Calu3 (cell line): ENCODE results near the gene HNRNPCL2. TPM values are rescaled to one million over a fixed set of nuclear protein-coding genes. Genes with fewer than 3 reads are reported as not detected.
"Not testable (repeated sequence)": the region's sequence is repeated elsewhere in the genome, so short reads cannot be mapped to it uniquely, and the experiment has no call there.

Experiments
- Bru-seq: library from RNA; stranded (reverse); fragments of 400-500 nt; gene quantifications from one replicate; lab custom pipeline; 2021; lab: Mats Ljungman, UMichigan
- BruChase-seq, 2 experiments: library from RNA; stranded (reverse); fragments of 400-500 nt; gene quantifications; one replicate each; lab custom pipeline; 2021; lab: Mats Ljungman, UMichigan
- BruUV-seq: library from RNA; stranded (reverse); fragments of 400-500 nt; replicated peaks from 2 replicates; lab custom pipeline; 2021; lab: Mats Ljungman, UMichigan
- CTCF ChIA-PET: fragments of 300-600 bp; sonication (Branson Sonifier 250); formaldehyde crosslinking; loops from one replicate; lab custom pipeline; 2022; ENCODE audit warnings: antibody characterized with exemption; lab: Charles Lee
- DNase-seq: peaks from one replicate; pipeline ENCODE4 v3.0.0; 2022
- H3K27ac Mint-ChIP-seq: one replicate; pipeline ENCODE4 v1.8.0; 2022; ENCODE audit warnings: mixed read lengths; ENCODE audit not compliant: unreplicated experiment
- H3K27me3 Mint-ChIP-seq: one replicate; pipeline ENCODE4 v1.8.0; 2022; ENCODE audit warnings: mixed read lengths; ENCODE audit not compliant: unreplicated experiment
- H3K36me3 Mint-ChIP-seq: one replicate; pipeline ENCODE4 v1.8.0; 2022; ENCODE audit warnings: mild to moderate bottlenecking, moderate library complexity, mixed read lengths; ENCODE audit not compliant: insufficient read depth, unreplicated experiment
- H3K4me1 Mint-ChIP-seq: one replicate; pipeline ENCODE4 v1.8.0; 2022; ENCODE audit warnings: mild to moderate bottlenecking, low read depth, mixed read lengths; ENCODE audit not compliant: unreplicated experiment
- H3K4me3 Mint-ChIP-seq: one replicate; pipeline ENCODE4 v1.8.0; 2022; ENCODE audit warnings: mild to moderate bottlenecking, low read depth, moderate library complexity, mixed read lengths; ENCODE audit not compliant: unreplicated experiment
- H3K9me3 Mint-ChIP-seq: one replicate; pipeline ENCODE4 v1.8.0; 2022; ENCODE audit warnings: low read depth, mixed read lengths; ENCODE audit not compliant: unreplicated experiment
- intact Hi-C: fragments of 100-400 bp; cut with micrococcal nuclease; formaldehyde crosslinking; loops from one replicate; pipeline ENCODE4 v1.10.0; 2022; ENCODE audit not compliant: unreplicated experiment
- long read RNA-seq: library from polyadenylated mRNA; stranded (forward); transcript quantifications from one replicate; pipeline ENCODE4 v2.0.0, GENCODE V29; 2022
- total RNA-seq: library from RNA; stranded (reverse); gene quantifications from 2 replicates; pipeline ENCODE4 v1.2.3, GENCODE V29; 2022

Gene HNRNPCL2
- total RNA-seq (not detected in 2 replicates), Bru-seq, nascent RNA (not detected), BruChase-seq, experiment 1, labeled RNA remaining after a 6-hour chase (percentile 19 among the genes with signal in this experiment), BruChase-seq, experiment 2, labeled RNA remaining after a 2-hour chase (not detected)
- long read RNA-seq = 0 reads

DNA sequence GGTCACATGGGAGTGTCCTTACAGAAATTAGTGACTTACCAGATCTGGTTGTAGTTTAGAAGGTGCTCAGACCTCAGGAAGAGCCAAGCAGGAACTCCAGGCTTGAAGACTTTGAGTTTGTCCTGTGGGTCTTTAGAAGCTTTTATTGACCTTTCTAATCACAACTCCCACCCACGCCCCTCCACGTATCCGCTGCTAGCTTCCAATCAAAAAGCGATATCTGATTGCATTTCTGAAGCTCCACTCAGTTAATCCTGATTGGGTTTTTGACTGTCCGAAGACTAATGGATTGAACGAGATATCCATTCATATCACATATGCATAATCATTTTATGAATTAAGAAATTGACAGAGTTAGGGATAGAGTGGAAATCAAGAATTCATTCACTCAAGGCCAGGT is at the start of gene HNRNPCL2:
Gene HNRNPCL2 (minus strand): TSS at position 101 of the 400 bp plus-strand sequence. CDS start 454 bp downstream, outside the sequence.
- DNase-seq, H3K27ac Mint-ChIP-seq, H3K9me3 Mint-ChIP-seq, H3K27me3 Mint-ChIP-seq, H3K4me3 Mint-ChIP-seq, CTCF ChIA-PET, intact Hi-C loops, H3K4me1 Mint-ChIP-seq, BruUV-seq, H3K36me3 Mint-ChIP-seq: not testable (repeated sequence)

DNA sequence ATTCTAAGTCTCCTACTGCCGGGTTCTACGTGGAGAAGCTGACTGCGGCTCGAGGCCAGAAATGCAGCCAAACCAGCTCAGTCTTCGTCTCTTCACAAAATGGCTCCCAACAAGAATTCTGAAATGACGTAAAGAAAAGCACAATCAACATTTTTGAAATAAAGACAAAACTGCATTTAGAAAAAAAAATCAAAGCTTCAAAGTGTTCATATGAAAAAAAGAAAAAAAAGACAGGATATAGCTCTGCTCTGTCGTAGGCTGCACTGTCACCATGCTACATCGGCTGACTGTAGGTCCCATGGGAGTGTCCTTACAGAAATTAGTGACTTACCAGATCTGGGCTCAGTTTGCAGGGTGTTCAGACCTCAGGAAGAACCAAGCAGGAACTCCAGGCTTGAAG is 48.9 kb upstream of the HNRNPCL2 start, which contains the start of gene HNRNPCL4:
Gene HNRNPCL4 (minus strand): TSS at position 101 of the 400 bp plus-strand sequence. CDS start 164 bp downstream, outside the sequence.
- H3K4me3 Mint-ChIP-seq, H3K4me1 Mint-ChIP-seq, BruUV-seq, CTCF ChIA-PET, intact Hi-C loops, DNase-seq, H3K9me3 Mint-ChIP-seq, H3K27me3 Mint-ChIP-seq, H3K27ac Mint-ChIP-seq, H3K36me3 Mint-ChIP-seq: not testable (repeated sequence)

GRCh38 chr1:13155909-13156308 is 39.3 kb upstream of the HNRNPCL2 start, which contains the start of gene PRAMEF26:
PRAMEF26 (minus strand) TSS chr1:13156009; CDS start chr1:13153095, 2,914 bp downstream.
- H3K27ac Mint-ChIP-seq, BruUV-seq: not testable (repeated sequence)

GRCh38 chr1:13070474-13070873 is 46.2 kb downstream of the HNRNPCL2 start, which contains the start of gene PRAMEF25:
PRAMEF25 (plus strand) TSS chr1:13070774; CDS start chr1:13073694, 2,920 bp downstream.
- DNase-seq, H3K27ac Mint-ChIP-seq, intact Hi-C loops, H3K27me3 Mint-ChIP-seq, H3K4me3 Mint-ChIP-seq, CTCF ChIA-PET, BruUV-seq, H3K9me3 Mint-ChIP-seq, H3K4me1 Mint-ChIP-seq, H3K36me3 Mint-ChIP-seq: not testable (repeated sequence)

More at GRCh38 chr1:13155909-13156308, 39.3 kb upstream of the HNRNPCL2 start, which contains the start of gene PRAMEF26:
- DNase-seq, H3K4me3 Mint-ChIP-seq, intact Hi-C loops, CTCF ChIA-PET, H3K27me3 Mint-ChIP-seq, H3K9me3 Mint-ChIP-seq, H3K4me1 Mint-ChIP-seq, H3K36me3 Mint-ChIP-seq: not testable (repeated sequence)

Other genes with a start within 250 kb of the HNRNPCL2 start
- not detected in 2 replicates for gene PRAMEF4, start 230.7 kb downstream of the HNRNPCL2 start, total RNA-seq
- gene PRAMEF10, start 218.6 kb downstream of the HNRNPCL2 start, total RNA-seq = not detected in 2 replicates
- gene PRAMEF7, start 200.2 kb downstream of the HNRNPCL2 start, total RNA-seq = not detected in 2 replicates
- not detected in 2 replicates for gene PRAMEF6, start 169.3 kb downstream of the HNRNPCL2 start, total RNA-seq
- not detected in 2 replicates for gene PRAMEF27, start 60.3 kb downstream of the HNRNPCL2 start, total RNA-seq
- gene HNRNPCL3, start 56.1 kb downstream of the HNRNPCL2 start, total RNA-seq = not detected in 2 replicates
- gene PRAMEF25, start 46.1 kb downstream of the HNRNPCL2 start, total RNA-seq = not detected in 2 replicates
- not detected in 2 replicates for gene PRAMEF26, start 39.2 kb upstream of the HNRNPCL2 start, total RNA-seq
- gene HNRNPCL4, start 48.8 kb upstream of the HNRNPCL2 start, total RNA-seq = not detected in 2 replicates
- gene PRAMEF9, start 55.0 kb upstream of the HNRNPCL2 start, total RNA-seq = not detected in 2 replicates
- gene PRAMEF13, start 84.6 kb upstream of the HNRNPCL2 start, total RNA-seq = not detected in 2 replicates
- not detected in 2 replicates for gene PRAMEF18, start 109.3 kb upstream of the HNRNPCL2 start, total RNA-seq
- not detected in 2 replicates for gene PRAMEF5, start 137.3 kb upstream of the HNRNPCL2 start, total RNA-seq
- gene PRAMEF8, start 168.3 kb upstream of the HNRNPCL2 start, total RNA-seq = not detected in 2 replicates
- not detected in 2 replicates for gene PRAMEF33, start 186.7 kb upstream of the HNRNPCL2 start, total RNA-seq
- not detected in 2 replicates for gene PRAMEF15, start 198.7 kb upstream of the HNRNPCL2 start, total RNA-seq
- not detected in 2 replicates for gene PRAMEF14, start 230.3 kb upstream of the HNRNPCL2 start, total RNA-seq